HEK293 (cell line): ENCODE measurements around the gene DRICH1.
"Not testable (repeated sequence)": the region's sequence is repeated elsewhere in the genome, so short reads cannot be mapped to it uniquely, and the experiment has no call there.

ENCODE experiments used
- ZNF121 ChIP-seq: fragments of 450-650 bp; formaldehyde crosslinking; IDR thresholded peaks from 2 replicates; pipeline ENCODE4 v1.5.1; 2016; ENCODE audit warnings: missing biosample characterization, missing genetic modification characterization
- ZNF449 ChIP-seq: fragments of 450-650 bp; formaldehyde crosslinking; IDR thresholded peaks from 2 replicates; pipeline ENCODE4 v1.5.1; 2017; ENCODE audit warnings: missing biosample characterization, mild to moderate bottlenecking, missing genetic modification characterization, moderate library complexity

- TF ChIP-seq ZNF449; ZNF121 (tag by site-specific recombination): not testable (repeated sequence)
Measured at GRCh38 chr22:23595904-23596303, 36.2 kb downstream of the DRICH1 start.
